LNCAP (cell line): ENCODE data around the gene DCC.

Source experiments
- CTCF ChIP-seq: fragments of 450-650 bp; IDR thresholded peaks from 2 replicates; pipeline ENCODE4 v1.5.1; 2017; ENCODE audit warnings: mild to moderate bottlenecking

The DCC gene

GRCh38 chr18:52861558-52861957 lies 521.6 kb downstream of the DCC start:
- TF ChIP-seq CTCF: no peak

- no peak for TF ChIP-seq CTCF
These were observed 529.4 kb downstream of the DCC start for GRCh38 chr18:52869349-52869923.

- no peak for TF ChIP-seq CTCF
These were observed 530.2 kb downstream of the DCC start for GRCh38 chr18:52869942-52870907.

GRCh38 chr18:52874774-52875173 lies 534.8 kb downstream of the DCC start:
- no peak for TF ChIP-seq CTCF

- TF ChIP-seq CTCF: no peak
These were observed 535.7 kb downstream of the DCC start for GRCh38 chr18:52875725-52876124.

- TF ChIP-seq CTCF: no peak
These were observed 548.0 kb downstream of the DCC start for GRCh38 chr18:52888014-52888413.

- no peak for TF ChIP-seq CTCF
These were observed 554.8 kb downstream of the DCC start for GRCh38 chr18:52894801-52895200.
